ENCODE measurements around the gene RBM14. TPM values are rescaled to one million over a fixed set of nuclear protein-coding genes. Genes with fewer than 3 reads are reported as not detected.

The RBM14 gene, protein sequence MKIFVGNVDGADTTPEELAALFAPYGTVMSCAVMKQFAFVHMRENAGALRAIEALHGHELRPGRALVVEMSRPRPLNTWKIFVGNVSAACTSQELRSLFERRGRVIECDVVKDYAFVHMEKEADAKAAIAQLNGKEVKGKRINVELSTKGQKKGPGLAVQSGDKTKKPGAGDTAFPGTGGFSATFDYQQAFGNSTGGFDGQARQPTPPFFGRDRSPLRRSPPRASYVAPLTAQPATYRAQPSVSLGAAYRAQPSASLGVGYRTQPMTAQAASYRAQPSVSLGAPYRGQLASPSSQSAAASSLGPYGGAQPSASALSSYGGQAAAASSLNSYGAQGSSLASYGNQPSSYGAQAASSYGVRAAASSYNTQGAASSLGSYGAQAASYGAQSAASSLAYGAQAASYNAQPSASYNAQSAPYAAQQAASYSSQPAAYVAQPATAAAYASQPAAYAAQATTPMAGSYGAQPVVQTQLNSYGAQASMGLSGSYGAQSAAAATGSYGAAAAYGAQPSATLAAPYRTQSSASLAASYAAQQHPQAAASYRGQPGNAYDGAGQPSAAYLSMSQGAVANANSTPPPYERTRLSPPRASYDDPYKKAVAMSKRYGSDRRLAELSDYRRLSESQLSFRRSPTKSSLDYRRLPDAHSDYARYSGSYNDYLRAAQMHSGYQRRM
- 100 to 1,000 TPM; 146 to 149 TPM for total RNA-seq
- polyA plus RNA-seq (ENCODE audit: insufficient read depth, low read depth, low replicate concordance) = 85.2 TPM
- long read RNA-seq, donor 1, transcript RBM14-201 (3 exons, 2,828 nt) = major isoform, 7 of 33 reads
- long read RNA-seq, donor 1, partial matches to known transcripts = 26 of 33 reads
- long read RNA-seq, donor 1, other reads (novel, unspliced or antisense) = 0 of 33 reads
- long read RNA-seq, donor 2, transcript RBM14-201 (3 exons, 2,828 nt) = major isoform, 5 of 34 reads
- long read RNA-seq, donor 2, partial matches to known transcripts = 28 of 34 reads
- long read RNA-seq, donor 2, other reads (novel, unspliced or antisense) = 0 of 34 reads

DNA sequence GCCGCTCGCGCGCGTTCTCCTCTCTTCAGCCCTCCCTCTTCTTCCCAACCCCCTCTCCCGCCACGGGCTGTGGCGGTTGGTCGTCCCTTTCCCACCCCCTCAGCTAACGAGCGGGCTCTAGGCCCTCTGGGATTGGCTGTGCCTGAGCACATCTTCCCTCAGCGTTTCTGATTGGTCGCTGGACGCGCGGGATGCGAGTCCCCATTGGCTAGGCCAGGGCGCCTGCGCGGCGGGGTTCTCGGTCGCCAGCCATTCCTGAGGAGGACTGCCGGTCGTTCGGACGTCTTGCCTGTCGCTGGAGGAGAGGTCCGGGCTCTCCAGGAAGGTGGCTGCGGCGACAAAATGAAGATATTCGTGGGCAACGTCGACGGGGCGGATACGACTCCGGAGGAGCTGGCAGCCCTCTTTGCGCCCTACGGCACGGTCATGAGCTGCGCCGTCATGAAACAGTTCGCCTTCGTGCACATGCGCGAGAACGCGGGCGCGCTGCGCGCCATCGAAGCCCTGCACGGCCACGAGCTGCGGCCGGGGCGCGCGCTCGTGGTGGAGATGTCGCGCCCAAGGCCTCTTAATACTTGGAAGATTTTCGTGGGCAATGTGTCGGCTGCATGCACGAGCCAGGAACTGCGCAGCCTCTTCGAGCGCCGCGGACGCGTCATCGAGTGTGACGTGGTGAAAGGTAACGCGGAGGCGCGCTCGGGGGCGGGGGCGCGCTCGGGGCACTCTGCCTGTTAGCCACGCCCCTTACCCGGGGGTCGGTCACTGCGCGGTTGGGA, at the start of gene RBM14:
Gene RBM14 (plus strand): TSS at position 252 of the 776 bp plus-strand sequence. CDS start 91 bp downstream, at position 343.
- DNase-seq = peak; percentile 98
- TF ChIP-seq POLR2A (IDR thresholded peaks at IDR 0.05) = peak; percentile 68
- TF ChIP-seq, protein P1, sequence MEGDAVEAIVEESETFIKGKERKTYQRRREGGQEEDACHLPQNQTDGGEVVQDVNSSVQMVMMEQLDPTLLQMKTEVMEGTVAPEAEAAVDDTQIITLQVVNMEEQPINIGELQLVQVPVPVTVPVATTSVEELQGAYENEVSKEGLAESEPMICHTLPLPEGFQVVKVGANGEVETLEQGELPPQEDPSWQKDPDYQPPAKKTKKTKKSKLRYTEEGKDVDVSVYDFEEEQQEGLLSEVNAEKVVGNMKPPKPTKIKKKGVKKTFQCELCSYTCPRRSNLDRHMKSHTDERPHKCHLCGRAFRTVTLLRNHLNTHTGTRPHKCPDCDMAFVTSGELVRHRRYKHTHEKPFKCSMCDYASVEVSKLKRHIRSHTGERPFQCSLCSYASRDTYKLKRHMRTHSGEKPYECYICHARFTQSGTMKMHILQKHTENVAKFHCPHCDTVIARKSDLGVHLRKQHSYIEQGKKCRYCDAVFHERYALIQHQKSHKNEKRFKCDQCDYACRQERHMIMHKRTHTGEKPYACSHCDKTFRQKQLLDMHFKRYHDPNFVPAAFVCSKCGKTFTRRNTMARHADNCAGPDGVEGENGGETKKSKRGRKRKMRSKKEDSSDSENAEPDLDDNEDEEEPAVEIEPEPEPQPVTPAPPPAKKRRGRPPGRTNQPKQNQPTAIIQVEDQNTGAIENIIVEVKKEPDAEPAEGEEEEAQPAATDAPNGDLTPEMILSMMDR (IDR thresholded peaks at IDR 0.05) = no peak
- WGBS, 2 donors = 1% methylated on average over 17 to 70 of the region's 90 CpGs
- intact Hi-C loops (cut with DNase I; ENCODE audit: low total_unique reads) = no loop called here
- H3K27me3 ChIP-seq = no peaks in the 10 kb centered on the region
- H3K4me1 ChIP-seq = peaks cover 29% of the 10 kb centered on the region
- no peaks in the 10 kb centered on the region for H3K9me3 ChIP-seq
- peak within 1 kb of the TSS; percentile 88 to 98 for H3K27ac ChIP-seq
- H3K36me3 ChIP-seq (ENCODE audit: low read depth, missing control alignments) = no peaks in the 10 kb centered on the region
- H3K4me3 ChIP-seq = peak within 1 kb of the TSS; percentile 71 to 85

DNA sequence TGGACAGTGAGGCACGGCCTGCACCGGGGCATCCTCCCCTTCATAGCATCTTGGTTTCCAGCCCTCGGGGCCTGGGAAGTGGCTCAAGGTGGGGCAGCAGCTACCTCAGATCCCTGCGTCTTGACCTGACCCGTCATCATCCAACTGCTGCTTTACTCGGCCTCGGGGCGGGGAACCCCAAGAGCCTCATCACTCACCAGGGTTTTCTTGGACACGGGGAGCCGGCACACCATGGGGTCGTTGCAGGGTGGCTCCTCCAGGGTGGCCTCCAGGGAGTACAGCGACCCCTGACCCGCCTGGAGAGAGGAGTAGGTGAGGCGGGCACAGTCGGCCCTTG, 48.7 kb upstream of the RBM14 start:
- Histone ChIP-seq H3K4me3 (peak overlapping the region; percentile 60 to 66), H3K27ac (peak overlapping the region in 1 of 2 donors; percentile 61), H3K9me3 (no peaks in the 10 kb centered on the region), H3K4me1 (no peaks in the 10 kb centered on the region), H3K36me3 (ENCODE audit: low read depth, missing control alignments) (no peaks in the 10 kb centered on the region), H3K27me3 (no peaks in the 10 kb centered on the region)
- 25 to 80% methylated on average over 3 to 15 of the region's 15 CpGs for WGBS, 2 donors
- DNase-seq = no peak
- TF ChIP-seq POLR2A (IDR thresholded peaks at IDR 0.05) = no peak
- TF ChIP-seq, protein P1 (IDR thresholded peaks at IDR 0.05) = no peak
- intact Hi-C loops (cut with DNase I; ENCODE audit: low total_unique reads) = no loop called here

DNA sequence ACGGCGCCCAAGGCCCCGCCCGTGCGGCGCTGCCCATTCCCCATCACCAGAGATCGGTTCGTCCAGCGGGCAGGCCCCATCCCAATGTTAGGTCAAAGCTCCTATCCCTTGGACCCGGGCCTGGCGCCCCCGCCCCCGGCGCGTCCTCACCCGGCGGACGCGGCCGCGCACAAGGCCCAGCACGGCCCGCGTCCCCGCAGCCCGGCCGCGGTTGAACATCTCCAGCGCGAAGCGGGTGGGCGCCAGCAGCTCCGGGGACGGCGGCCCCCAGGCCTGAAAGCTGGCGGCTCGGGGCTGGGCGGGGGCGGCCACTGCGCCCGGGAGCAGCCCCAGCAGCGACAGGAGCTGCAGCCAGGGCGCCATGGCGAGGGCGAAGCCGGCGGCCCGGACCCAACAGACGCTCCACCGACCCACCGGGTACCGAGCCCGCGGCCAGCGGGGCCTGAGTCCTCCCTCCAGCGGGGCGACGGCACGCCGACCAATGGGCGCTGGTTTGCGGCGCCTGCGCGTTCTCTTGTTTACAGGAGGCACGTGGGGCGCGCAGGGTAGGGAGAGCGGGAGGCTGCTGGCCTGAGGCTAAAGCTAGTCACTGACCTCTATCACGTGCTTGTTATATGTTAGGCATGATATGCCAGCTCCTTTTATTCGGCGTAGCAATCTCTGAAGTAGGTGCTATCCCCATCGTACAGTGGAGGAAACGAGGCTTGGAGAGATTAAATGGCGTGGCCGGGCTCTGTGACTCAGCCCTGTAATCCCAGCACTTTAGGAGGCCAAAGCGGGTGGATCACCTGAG, 48.1 kb upstream of the RBM14 start, which contains the start of gene CTSF:
Gene CTSF (minus strand): TSS at position 483 of the 793 bp plus-strand sequence. CDS start 120 bp downstream, at position 363.
- no peaks in the 10 kb centered on the region for H3K36me3 ChIP-seq (ENCODE audit: low read depth, missing control alignments)
- H3K27me3 ChIP-seq = no peaks in the 10 kb centered on the region
- intact Hi-C loops (cut with DNase I; ENCODE audit: low total_unique reads) = no loop called here
- H3K4me1 ChIP-seq = no peaks in the 10 kb centered on the region
- peak within 1 kb of the TSS; percentile 60 to 66 for H3K4me3 ChIP-seq
- no peaks in the 10 kb centered on the region for H3K9me3 ChIP-seq
- WGBS, 2 donors = 4 to 9% methylated on average over 12 to 50 of the region's 77 CpGs
- TF ChIP-seq, protein P1 (IDR thresholded peaks at IDR 0.05) = no peak
- no peak for TF ChIP-seq POLR2A (IDR thresholded peaks at IDR 0.05)
- peak; percentile 94 for DNase-seq
- H3K27ac ChIP-seq = peak within 1 kb of the TSS in 1 of 2 donors; percentile 61

DNA sequence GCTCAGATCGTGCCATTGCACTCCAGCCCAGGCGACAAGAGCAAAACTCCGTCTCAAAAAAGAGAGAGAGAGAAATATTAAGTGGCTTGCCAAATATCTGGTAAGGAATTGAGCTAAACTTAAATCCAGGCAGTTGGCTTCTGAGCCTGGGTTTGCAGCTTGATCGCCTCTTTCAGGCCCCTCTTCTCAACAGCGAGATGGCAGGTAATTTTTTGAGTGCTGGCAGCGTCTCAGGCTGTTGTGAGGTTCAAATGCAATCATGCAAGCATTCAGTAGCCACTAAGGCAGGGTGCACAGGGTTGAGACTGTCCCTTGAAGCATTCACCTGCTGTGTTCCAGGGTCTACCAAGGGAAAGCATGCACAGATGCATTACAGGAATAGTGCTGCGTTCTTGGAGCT, 47.4 kb upstream of the RBM14 start:
- H3K27ac ChIP-seq = no peak overlapping the region
- H3K27me3 ChIP-seq = no peaks in the 10 kb centered on the region
- no peaks in the 10 kb centered on the region for H3K36me3 ChIP-seq (ENCODE audit: low read depth, missing control alignments)
- TF ChIP-seq POLR2A (IDR thresholded peaks at IDR 0.05) = no peak
- TF ChIP-seq, protein P1 (IDR thresholded peaks at IDR 0.05) = no peak
- H3K4me3 ChIP-seq = no peak overlapping the region
- H3K4me1 ChIP-seq = no peaks in the 10 kb centered on the region
- 52 to 65% methylated on average over 7 of the region's 7 CpGs for WGBS, 2 donors
- intact Hi-C loops (cut with DNase I; ENCODE audit: low total_unique reads) = no loop called here
- no peak for DNase-seq
- H3K9me3 ChIP-seq = no peaks in the 10 kb centered on the region

Data from testis (tissue), 5 donors.